ENCODE data around the gene C2CD2.

C2CD2 gene

GRCh38 chr21:41989698-41990097 is 35.9 kb upstream of the C2CD2 start:
- H3K36me3 Mint-ChIP-seq (ENCODE audit: low read depth), result peaks cover 40% of the 10 kb centered on the region
- no peak overlapping the region for H3K4me3 Mint-ChIP-seq
- peaks cover 5% of the 10 kb centered on the region for H3K9me3 Mint-ChIP-seq
- no peak overlapping the region for H3K27ac Mint-ChIP-seq
- H3K27me3 Mint-ChIP-seq (ENCODE audit: low read depth, poor library complexity), result no peaks in the 10 kb centered on the region
- H3K4me1 Mint-ChIP-seq, result no peaks in the 10 kb centered on the region
- no peak for TF ChIP-seq CTCF (IDR thresholded peaks at IDR 0.05)
- DNase-seq, result no peak

- Mint-ChIP-seq H3K27me3 (ENCODE audit: low read depth, poor library complexity) (peaks cover 8% of the 10 kb centered on the region), H3K4me3 (no peak overlapping the region), H3K9me3 (peaks cover 11% of the 10 kb centered on the region), H3K27ac (no peak overlapping the region), H3K36me3 (ENCODE audit: low read depth) (peaks cover 18% of the 10 kb centered on the region), H3K4me1 (no peaks in the 10 kb centered on the region)
- TF ChIP-seq CTCF (IDR thresholded peaks at IDR 0.05), result no peak
- DNase-seq, result no peak
Measured at GRCh38 chr21:41987310-41987709, 33.5 kb upstream of the C2CD2 start.

GRCh38 chr21:41985662-41986416 is 32.0 kb upstream of the C2CD2 start:
- no peak for TF ChIP-seq CTCF (IDR thresholded peaks at IDR 0.05)
- peaks cover 12% of the 10 kb centered on the region for H3K9me3 Mint-ChIP-seq
- peaks cover 9% of the 10 kb centered on the region for H3K27me3 Mint-ChIP-seq (ENCODE audit: low read depth, poor library complexity)

GRCh38 chr21:41983229-41983628 is 29.4 kb upstream of the C2CD2 start:
- Mint-ChIP-seq H3K36me3 (ENCODE audit: low read depth) (no peaks in the 10 kb centered on the region), H3K27ac (no peak overlapping the region), H3K4me1 (no peaks in the 10 kb centered on the region), H3K27me3 (ENCODE audit: low read depth, poor library complexity) (peaks cover 14% of the 10 kb centered on the region), H3K9me3 (peaks cover 28% of the 10 kb centered on the region), H3K4me3 (no peak overlapping the region)
- no peak for TF ChIP-seq CTCF (IDR thresholded peaks at IDR 0.05)
- no peak for DNase-seq

More at GRCh38 chr21:41985662-41986416, 32.0 kb upstream of the C2CD2 start:
- H3K36me3 Mint-ChIP-seq (ENCODE audit: low read depth), result peaks cover 3% of the 10 kb centered on the region
- H3K27ac Mint-ChIP-seq, result no peak overlapping the region
- no peak for DNase-seq
- H3K4me1 Mint-ChIP-seq, result no peaks in the 10 kb centered on the region
- H3K4me3 Mint-ChIP-seq, result no peak overlapping the region

- no peaks in the 10 kb centered on the region for H3K4me1 Mint-ChIP-seq
- no peak overlapping the region for H3K4me3 Mint-ChIP-seq
- no peak for TF ChIP-seq CTCF (IDR thresholded peaks at IDR 0.05)
- no peak overlapping the region for H3K27ac Mint-ChIP-seq
- DNase-seq, result no peak
- H3K36me3 Mint-ChIP-seq (ENCODE audit: low read depth), result no peaks in the 10 kb centered on the region
- peaks cover 28% of the 10 kb centered on the region for H3K9me3 Mint-ChIP-seq
- peaks cover 14% of the 10 kb centered on the region for H3K27me3 Mint-ChIP-seq (ENCODE audit: low read depth, poor library complexity)
Measured at GRCh38 chr21:41980561-41980960, 26.7 kb upstream of the C2CD2 start.
